Activated T-cell treated with anti-CD3 and anti-CD28 coated beads, Interleukin-2, amount 50 U/mL, for 1 hour (primary cell): ENCODE measurements around the gene EPHB4.
A peak's percentile ranks its signal among the peaks of the same experiment; 100 is the strongest.
"Not testable (repeated sequence)": the region's sequence is repeated elsewhere in the genome, so short reads cannot be mapped to it uniquely, and the experiment has no call there.

Experiments used
- DNase-seq: peaks from one replicate; pipeline ENCODE4 v3.0.0-alpha.2; 2020

EPHB4 gene

DNA sequence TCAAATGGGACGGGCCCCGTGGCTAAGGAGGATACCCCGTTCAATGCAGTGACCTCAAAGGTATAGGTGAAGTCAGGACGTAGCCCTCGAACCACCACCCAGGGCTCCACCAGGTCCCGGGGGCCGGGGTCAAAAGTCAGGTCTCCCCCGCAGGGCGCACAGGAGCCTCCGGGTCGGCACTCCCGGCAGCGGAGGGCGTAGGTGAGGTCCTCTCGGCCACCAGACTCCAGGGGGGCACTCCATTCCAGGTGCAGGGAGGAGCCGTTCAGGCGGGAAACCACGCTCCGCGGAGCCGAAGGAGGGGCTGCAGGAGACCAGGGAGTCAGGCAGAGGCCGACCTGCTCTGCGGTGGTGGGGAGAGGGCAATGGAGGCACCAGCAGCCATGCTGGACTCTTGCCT lies 7.7 kb downstream of the EPHB4 start:
- no peak for DNase-seq

- DNase-seq: no peak
Measured at GRCh38 chr7:100818825-100819224, 8.5 kb downstream of the EPHB4 start.

- DNase-seq: no peak
Measured at GRCh38 chr7:100818366-100818765, 9.0 kb downstream of the EPHB4 start.

DNA sequence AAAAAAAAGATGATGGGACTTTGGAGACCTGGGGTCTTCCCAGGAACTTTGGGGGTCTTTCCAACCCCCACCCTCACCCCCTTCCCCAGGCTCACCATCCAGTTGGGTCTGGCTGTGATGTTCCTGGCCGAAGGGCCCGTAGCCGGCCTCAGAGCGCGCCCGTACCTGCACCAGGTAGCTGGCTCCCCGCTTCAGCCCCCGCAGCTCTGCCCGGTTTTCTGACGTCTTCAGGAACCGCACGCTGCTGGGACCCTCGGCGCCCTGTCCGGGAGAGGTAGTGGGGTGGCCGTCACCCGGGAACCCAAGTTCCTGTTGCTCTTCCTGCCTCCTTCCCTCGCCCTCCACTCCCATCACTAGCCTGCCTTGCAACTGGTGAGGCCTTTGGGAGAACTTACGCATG lies 10.2 kb downstream of the EPHB4 start:
- DNase-seq: no peak

DNA sequence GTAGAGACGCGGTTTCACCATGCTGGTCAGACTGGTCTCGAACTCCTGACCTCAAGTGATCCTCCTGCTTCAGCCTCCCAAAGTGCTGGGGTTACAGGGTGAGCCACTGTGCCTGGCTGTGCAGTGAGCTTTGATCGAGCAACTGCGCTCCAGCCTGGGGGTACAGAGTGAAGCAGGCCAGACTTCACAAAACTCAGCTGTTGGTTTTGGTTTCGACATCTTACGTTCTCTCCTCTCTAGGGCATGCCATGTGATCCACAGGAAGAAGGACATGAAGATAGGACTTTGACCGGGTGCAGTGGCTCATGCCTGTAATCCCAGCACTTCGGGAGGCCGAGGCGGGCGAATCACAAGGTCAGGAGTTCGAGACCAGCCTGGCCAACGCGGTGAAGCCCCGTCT lies 10.8 kb downstream of the EPHB4 start:
- not testable (repeated sequence) for DNase-seq

DNA sequence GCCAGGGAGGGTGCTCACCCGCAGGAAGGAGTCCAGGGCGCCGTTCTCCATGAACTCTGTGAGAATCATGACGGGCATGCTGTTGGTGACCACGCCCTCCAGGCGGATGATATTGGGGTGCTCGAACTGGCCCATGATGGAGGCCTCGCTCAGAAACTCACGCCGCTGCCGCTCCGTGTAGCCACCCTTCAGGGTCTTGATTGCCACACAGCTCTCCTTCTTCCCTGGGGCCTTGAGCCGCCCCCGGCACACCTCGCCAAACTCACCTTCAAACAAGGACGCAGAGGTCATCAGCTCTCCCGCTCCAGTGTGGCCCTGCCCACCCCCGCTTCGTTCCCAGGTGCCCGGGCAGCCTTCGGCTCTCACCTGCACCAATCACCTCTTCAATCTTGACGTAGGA lies 14.6 kb downstream of the EPHB4 start:
- DNase-seq: no peak

- no peak for DNase-seq
Measured at GRCh38 chr7:100811480-100811879, 15.8 kb downstream of the EPHB4 start.

DNA sequence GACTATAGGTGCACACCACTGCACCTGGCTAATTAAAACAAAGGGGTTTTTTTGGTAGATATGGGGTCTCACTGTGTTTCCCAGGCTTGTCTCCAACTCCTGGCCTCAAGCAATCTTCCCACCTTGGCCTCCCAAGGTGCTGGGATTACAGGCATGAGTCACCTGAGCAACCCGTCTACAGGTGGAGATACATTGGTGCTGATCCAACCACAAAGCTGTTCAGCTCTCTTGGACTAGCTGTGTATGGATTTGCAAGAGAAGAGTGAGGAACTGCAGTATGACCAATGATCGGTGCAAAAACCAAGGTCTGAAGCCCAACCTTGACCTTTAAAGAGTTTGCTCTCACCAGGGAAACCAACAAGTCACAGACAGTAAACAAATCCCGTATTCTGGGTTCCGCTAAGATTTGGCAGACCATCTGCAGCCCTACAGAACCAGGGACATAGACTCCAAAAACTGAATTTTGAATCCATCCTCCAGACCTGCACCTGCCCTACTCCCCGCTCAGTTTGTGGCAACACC lies 18.9 kb downstream of the EPHB4 start:
- DNase-seq: no peak

GRCh38 chr7:100806883-100807282 lies 20.4 kb downstream of the EPHB4 start:
- DNase-seq: not testable (repeated sequence)

- no peak for DNase-seq
Measured at GRCh38 chr7:100806276-100806675, 21.0 kb downstream of the EPHB4 start.

- DNase-seq: no peak
Measured at GRCh38 chr7:100804681-100805431, 22.5 kb downstream of the EPHB4 start.

- DNase-seq: no peak
Measured at GRCh38 chr7:100803398-100804161, 23.7 kb downstream of the EPHB4 start.

GRCh38 chr7:100802951-100803350 lies 24.4 kb downstream of the EPHB4 start:
- no peak for DNase-seq

GRCh38 chr7:100801833-100802568 lies 25.3 kb downstream of the EPHB4 start:
- DNase-seq: no peak

GRCh38 chr7:100799037-100799896 lies 28.1 kb downstream of the EPHB4 start:
- DNase-seq: peak; percentile 48

GRCh38 chr7:100794741-100795140 lies 32.6 kb downstream of the EPHB4 start:
- DNase-seq: no peak

- no peak for DNase-seq
Measured at GRCh38 chr7:100793806-100794660, 33.3 kb downstream of the EPHB4 start.

GRCh38 chr7:100791881-100792666 lies 35.2 kb downstream of the EPHB4 start:
- DNase-seq: no peak

DNA sequence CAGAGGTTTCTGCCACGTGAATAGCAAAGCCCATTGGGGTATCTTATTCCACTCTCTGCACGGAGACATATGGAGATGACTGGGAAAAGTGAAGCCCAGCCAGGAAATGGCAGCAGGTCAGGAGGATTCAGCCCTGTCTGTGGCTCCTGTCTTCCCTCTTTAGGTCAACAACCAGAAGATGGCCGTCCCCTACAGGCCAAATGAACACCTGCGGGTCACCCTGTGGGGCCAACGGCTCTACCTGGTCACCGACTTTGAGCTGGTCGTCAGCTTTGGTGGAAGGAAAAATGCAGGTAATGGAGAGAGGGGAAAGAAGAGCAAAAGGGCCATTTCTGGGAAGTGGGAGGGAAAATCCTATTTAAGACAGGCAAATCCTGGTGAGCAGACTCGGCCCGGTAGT lies 38.3 kb downstream of the EPHB4 start:
- no peak for DNase-seq

DNA sequence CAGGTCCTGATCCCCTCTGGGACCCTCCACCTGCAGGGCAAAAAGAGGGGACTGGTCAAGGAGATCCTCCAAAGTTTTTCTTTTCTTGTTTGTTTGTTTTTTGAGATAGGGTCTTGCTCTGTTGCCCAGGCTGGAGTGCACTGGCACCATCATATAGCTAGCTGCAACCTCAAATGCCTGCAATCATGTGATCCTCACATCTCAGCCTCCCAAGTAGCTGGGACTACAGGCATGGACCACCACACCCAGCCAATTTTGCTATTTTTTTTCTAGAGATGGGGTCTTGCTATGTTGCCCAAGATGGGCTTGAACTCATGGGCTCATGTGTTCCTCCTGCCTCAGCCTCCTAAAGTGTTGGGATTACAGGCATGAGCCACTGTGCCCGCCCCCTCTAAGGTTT lies 41.0 kb downstream of the EPHB4 start:
- no peak for DNase-seq

DNA sequence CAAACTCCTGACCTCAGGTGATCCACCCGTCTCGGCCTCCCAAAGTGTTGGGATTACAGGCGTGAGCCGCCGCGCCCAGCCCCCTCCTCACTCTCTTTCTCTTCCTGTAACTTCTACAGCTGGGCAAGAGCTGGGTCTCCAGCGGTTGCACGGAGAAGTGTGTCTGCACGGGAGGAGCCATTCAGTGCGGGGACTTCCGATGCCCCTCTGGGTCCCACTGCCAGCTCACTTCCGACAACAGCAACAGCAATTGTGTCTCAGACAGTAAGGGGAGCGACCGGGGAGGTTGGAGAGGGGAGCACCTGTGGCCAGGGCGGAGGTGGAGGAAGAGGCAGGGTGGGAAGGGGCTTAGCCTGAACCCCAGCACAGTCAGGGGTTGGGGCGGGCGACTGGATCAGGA lies 41.4 kb downstream of the EPHB4 start:
- no peak for DNase-seq
